IPS DF 4.7 (cell line): ENCODE results near the gene DCTN3.

Experiments used
- DNase-seq: peaks from one replicate; pipeline ENCODE4 v3.0.0-alpha.2; 2013; ENCODE audit warnings: low spot score; ENCODE audit errors: extremely low read depth

Gene DCTN3

DNA sequence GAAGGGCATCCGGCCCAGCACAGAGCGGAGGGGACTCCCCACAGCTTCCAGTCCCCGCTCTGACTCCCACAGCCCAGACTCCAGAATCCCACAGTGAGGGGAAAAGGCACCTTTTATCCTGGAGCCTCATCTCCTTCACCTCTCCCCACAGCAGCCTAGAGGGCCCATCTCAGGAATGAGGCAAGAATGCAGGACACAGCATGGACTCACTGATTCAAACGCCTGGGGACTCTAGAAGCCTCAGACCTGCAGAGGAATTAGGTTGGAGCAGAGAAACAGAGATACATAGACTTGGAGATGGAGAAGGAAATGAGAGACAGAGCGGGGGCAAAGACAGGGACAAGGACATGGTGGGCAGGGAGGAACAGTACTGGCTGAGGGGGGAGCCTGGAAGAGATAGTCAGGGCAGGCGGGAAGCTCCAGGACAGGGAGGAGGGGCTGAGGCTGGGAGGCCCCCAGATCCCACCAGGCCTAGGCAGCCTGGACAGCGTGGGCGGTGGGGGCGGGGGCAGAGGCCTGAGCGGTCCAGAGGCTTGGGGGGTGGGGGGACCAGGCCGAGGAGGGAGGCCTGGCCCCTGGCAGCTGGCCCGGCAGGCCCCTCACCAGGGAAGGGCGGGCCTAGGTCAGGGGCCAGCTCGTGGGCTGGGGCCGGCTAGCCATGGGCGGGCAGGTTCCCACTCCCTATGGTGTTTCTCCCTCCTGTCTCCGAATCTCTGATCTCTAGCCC lies 46.5 kb downstream of the DCTN3 start:
- DNase-seq = no peak

DNA sequence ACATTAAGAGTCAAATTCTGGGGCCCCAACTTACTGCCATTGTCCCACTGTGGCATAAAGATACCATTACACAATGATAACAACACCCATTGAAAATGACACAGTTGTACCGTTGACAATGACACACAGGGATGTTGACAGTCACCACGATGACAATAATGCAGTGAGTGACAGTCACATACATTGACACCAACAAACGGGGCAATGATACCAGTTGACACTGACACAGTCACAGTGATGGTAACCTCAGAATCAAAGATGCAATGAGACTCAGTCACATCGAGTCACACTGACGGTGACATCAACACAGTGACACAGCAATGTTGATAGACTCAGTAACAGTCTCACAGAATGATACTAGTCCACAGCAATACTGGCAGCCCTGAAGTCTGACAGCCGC lies 47.7 kb downstream of the DCTN3 start:
- no peak for DNase-seq

DNA sequence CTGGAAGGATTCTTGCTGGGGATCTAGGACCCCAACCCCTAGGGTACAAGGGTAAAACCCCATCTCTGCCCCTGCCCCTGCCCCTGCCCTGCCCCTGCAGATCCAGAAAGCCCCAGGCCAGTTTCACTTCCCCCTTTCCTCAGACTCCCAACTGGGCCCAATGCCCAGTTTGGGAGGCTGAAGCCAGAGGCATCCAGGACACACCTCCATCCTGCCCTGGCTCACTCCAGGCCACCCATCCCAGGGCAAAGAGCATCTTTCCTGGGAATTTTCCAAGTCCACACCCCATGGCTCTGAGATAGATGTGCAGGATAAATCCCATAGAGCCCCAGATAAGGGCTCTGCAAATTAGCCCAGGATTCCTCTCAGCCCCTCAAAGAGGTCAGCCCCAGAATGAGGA lies 48.2 kb downstream of the DCTN3 start:
- DNase-seq = no peak

DNA sequence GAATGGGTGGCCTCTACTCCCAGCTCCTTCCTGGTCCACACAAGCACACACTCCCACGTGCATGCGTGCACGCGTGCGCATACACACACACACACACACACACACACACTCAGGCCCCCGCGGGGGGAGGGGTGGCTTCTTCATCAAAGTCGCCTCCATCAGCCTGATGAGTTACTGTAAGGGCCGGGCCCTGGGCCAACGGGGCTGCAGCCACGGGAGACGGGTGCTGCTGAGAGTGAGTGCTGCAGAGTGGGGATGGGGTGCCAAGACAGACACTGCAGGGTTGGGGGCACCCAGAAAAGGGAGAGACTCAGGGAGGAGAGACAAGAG lies 48.8 kb downstream of the DCTN3 start:
- DNase-seq = no peak

DNA sequence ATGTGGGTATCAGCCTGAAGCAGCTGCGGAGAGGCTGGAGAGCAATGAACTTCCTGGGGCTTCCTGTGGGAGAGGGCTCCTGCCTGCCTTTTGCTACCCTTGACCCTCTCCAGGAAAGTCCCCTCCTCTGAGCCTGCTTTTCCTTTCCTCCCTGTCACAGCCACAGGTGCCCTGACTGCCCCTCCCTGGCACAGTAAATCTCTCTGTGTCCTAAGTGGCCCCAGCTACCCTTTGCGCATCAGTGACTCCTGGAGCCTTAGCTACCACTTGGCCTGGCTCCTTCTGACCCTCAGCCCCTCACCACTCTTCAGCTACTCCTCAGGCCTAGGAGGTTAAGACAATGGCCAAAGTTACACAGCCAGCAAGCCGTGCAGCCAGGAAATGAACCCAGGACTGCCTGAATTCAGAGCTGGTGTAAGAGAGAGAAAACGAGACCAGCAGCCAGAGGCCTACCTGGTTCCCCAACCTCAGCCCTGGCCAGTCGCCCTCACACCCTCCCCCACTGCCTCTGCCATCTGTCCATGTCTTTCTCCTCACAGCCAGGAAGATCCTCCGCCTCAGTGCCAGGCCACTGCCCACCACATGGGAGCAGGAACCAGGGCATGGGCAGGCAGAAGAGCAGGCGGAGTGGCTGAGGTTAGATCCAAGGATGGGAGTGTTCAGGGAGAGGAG lies 49.4 kb downstream of the DCTN3 start:
- DNase-seq = no peak

DNA sequence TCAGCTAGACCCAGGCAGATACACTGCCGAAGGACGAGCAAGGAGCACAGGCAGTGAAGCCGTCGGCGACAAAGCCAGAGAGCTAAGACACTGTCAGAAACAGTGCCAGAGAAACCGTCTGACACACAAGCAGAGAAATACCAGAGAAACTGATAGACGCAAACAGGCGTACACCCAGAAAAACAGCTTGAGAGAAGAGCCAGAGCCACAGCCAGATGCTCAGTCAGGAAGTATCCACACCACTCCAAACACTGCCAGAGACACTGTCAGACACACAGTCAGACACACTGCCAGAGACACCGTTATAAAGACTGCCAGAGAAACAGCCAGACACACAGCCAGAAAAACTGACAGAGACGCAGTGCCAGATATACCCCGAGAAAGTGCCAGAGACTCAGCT lies 49.9 kb downstream of the DCTN3 start:
- DNase-seq = no peak

DNA sequence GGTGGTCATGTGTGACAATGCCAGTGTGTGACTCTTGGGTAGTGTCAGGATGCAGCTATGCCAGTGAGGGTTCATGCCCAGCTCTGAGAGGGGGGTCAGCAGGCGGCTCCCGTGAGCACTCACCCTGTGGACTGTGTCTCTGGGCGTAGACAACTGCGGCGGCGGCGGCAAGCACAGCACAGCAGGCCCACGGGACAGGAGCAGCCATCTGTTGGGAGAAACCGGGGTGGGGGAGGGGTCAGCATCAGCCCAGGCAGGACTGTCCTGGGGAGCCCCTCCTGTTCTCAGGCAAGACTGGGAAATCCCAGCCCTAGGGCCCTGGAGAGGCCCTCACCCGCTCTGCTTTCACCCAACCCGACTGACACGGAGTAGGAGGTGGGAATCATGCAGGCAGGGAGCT lies 51.5 kb downstream of the DCTN3 start:
- no peak for DNase-seq

DNA sequence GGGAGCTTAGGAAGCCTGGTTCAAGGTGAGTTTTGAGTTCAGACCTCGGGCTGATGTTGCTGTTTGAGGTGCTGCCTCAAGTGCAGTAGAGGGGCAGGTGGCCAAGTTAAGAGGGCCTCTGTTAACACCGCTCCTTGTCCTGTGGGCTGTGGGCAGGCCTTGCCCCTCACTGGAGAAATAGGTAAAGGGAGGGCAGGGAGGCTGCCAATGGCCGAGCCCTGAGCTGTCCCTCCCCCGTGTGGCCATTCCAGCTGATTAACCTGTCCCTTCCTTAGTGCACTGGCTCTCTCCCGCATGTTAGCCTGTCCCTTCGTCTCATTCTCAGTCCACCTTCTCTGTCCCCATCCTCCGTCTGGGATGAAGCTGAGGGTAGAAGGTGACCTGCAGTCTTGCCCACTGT lies 52.2 kb downstream of the DCTN3 start:
- no peak for DNase-seq

DNA sequence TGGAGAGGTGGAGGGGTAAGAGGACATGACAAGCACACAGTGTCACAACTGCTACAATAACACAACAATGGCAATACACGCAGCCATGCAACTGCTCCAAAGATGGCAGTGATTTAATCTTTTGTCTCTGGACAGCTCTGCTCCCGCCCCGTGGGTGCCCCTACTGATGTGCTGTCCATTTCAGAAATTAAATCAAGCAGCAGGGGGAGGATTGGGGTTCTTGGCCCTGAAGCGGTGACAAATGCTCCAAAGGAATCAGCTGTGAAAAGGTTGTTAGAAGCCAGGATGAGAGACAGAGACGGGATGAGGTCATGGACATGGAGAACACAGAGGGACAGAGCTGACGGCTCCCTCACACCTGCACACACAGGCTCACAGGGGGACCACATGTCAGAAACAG lies 53.3 kb downstream of the DCTN3 start:
- no peak for DNase-seq

DNA sequence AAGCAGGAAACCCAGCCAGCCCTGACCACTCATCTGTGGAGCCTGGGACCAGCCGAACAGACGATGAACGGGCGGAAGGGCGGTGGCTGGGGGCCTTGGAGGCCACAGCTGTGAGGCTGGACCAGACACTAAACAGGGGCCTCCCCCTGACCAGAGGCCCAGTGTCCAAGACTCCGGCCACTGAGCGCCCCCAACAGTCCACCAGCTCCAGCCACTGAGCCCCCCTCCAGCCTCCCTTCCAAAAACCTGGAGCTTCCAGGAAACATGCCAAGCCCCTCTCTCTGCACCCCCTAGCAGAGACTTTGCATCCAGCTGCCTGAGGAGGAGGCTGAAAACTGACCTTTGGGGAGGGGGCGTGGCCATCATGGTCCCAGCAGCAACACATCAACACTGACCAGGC lies 54.0 kb downstream of the DCTN3 start:
- no peak for DNase-seq

DNA sequence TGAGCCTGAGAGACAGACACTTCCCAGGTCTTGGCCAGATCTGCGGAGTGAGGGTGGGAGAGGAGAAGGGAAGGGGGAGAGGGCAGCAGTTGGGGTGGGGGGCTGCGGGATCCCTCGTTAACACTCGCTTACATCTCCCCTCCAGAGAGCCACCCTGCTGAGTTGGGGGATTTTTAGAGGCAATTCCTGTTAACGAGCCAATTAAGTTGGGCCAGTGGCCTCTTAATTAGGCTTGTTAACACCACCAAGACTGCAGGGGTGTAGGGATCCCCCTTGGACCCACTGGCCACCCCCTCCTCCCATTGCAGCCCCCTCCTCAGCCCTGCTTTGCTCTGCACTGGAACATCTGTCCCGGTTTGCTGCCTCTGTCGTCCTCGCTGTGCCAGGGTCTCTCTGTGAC lies 54.4 kb downstream of the DCTN3 start:
- no peak for DNase-seq

DNA sequence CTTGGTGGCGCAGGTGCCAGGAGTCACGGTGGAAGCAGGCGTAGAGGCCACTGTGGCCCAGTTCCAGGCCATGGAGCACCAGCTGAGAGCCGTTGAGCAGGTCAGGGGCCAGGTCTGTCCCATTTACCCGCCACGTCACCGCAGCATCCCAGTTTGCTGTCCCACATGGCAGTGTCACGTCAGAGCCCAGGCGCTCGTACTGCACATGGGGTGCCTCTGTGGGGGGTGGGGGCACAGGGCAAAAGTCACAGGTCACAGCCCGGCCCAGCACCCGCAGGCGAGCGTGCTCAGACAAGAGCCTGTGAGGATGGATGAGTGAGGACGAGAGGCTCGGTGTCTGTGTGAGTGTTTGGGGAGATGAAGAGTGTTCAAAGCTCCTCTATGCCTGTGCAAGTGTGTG lies 55.7 kb downstream of the DCTN3 start:
- no peak for DNase-seq
